Psoas muscle (tissue), 8 donors: Measurements from ENCODE around the gene TBC1D22A. TPM values are rescaled to one million over a fixed set of nuclear protein-coding genes. Genes with fewer than 3 reads are reported as not detected.

Experiments
- ATAC-seq, 4 donors: fragments of 200-7000 bp; cut with Tn5 transposase; one replicate each; pipeline ENCODE4 v1.9.1; 2020; ENCODE audit warnings: moderate library complexity in 3 of 4, mild to moderate bottlenecking in 2 of 4
- DNase-seq, 2 donors: peaks; one replicate each; pipeline ENCODE4 v3.0.0-alpha.2; 2020
- H3K27ac ChIP-seq: fragments of 200-600 bp; one replicate; pipeline ENCODE4 v1.8.0; 2022
- H3K27me3 ChIP-seq, 3 donors: fragments of 200-600 bp in 1 of 3; one replicate each; pipeline versions ENCODE4 v1.6.1 to v1.8.0; 2013 to 2022; ENCODE audit warnings: low read length in 2 of 3, mild to moderate bottlenecking in 2 of 3, moderate library complexity in 1 of 3; ENCODE audit not compliant: insufficient read depth in 3 of 3
- H3K36me3 ChIP-seq, 2 donors: fragments of 200-600 bp in 1 of 2; one replicate each; pipeline versions ENCODE4 v1.6.1 to v1.8.0; 2013 to 2022; ENCODE audit warnings: low read depth in 1 of 2, mild to moderate bottlenecking in 1 of 2, moderate library complexity in 1 of 2; ENCODE audit not compliant: insufficient read depth in 1 of 2
- H3K4me1 ChIP-seq: fragments of 200-600 bp; one replicate; pipeline ENCODE4 v1.8.0; 2022
- H3K4me3 ChIP-seq: fragments of 200-600 bp; one replicate; pipeline ENCODE4 v1.8.0; 2022; ENCODE audit warnings: mild to moderate bottlenecking
- H3K9me3 ChIP-seq: fragments of 200-600 bp; one replicate; pipeline ENCODE4 v1.8.0; 2022
- CTCF ChIP-seq: fragments of 200-600 bp; IDR thresholded peaks from one replicate; pipeline ENCODE4 v1.8.0; 2022; ENCODE audit warnings: antibody characterized with exemption
- WGBS, 3 donors: extraction: QIAGEN DNeasy Blood & Tissue Kit; methylation state at CpG; one replicate each; pipeline versions ENCODE4 v1.1.6 to v1.1.7; 2013; 5-methylcytosine and 5-hydroxymethylcytosine counted together
- intact Hi-C, 2 donors: fragments of 100-400 bp; cut with DNase I; formaldehyde crosslinking; loops; one replicate each; pipeline versions ENCODE4 v1.11.0 to v1.14.2; 2022
- polyA plus RNA-seq, 3 donors: library from polyadenylated mRNA; stranded (reverse); fragments of 200-250 nt; gene quantifications; one replicate each; pipeline ENCODE4 v1.2.3, GENCODE V29; 2013
- total RNA-seq, 4 donors: library from RNA; stranded (reverse); fragmentation: NEBNext Ultra II Directional in 2 of 4; extraction: Animal tissue kit (Norgen Biotek cat#: 25700) in 2 of 4; gene quantifications; one replicate each; pipeline versions ENCODE4 v1.2.1 to v1.2.4, GENCODE V29; 2021 to 2023
- donor health status: healthy with polysubstance abuse.
- donor health status: DM: no; HTN: no; CAD: no; lungs with moderate emphysema.
- donor health status: Bipolar disorder and iron deficiency.
- donor health status: healthy.
- donor health status: DM: yes; HTN: yes; CAD: no.
- donor health status: DM: no; HTN: no; CAD: no.
- donor health status: DM: no; HTN: no; CAD: no.
- donor health status: DM: yes; HTN: yes; CAD: no.

TBC1D22A gene
- total and polyA plus RNA-seq, 7 donors, result 11.7 to 25.0 (median 18.9) TPM

- WGBS, 3 donors, result 71 to 81% (median 78%) methylated on average over 10 of the region's 10 CpGs
- intact Hi-C loops, result no loop called here
- DNase-seq (no peak), ATAC-seq (no peak)
- no peaks in the 10 kb centered on the region for H3K36me3 ChIP-seq
- H3K27me3 ChIP-seq, result no peaks in the 10 kb centered on the region
- no peak overlapping the region for H3K27ac ChIP-seq
- no peak for TF ChIP-seq CTCF
- H3K9me3 ChIP-seq, result no peaks in the 10 kb centered on the region
- no peak overlapping the region for H3K4me3 ChIP-seq
- no peaks in the 10 kb centered on the region for H3K4me1 ChIP-seq
Measured at GRCh38 chr22:46812034-46812605, 49.7 kb downstream of the TBC1D22A start.

GRCh38 chr22:46812788-46813187, 50.3 kb downstream of the TBC1D22A start:
- no peak for TF ChIP-seq CTCF

GRCh38 chr22:46813816-46814597, 51.6 kb downstream of the TBC1D22A start:
- Histone ChIP-seq H3K9me3 (no peaks in the 10 kb centered on the region), H3K4me1 (no peaks in the 10 kb centered on the region), H3K36me3 (no peaks in the 10 kb centered on the region), H3K27me3 (no peaks in the 10 kb centered on the region), H3K27ac (no peak overlapping the region), H3K4me3 (no peak overlapping the region)
- no peak for TF ChIP-seq CTCF
- DNase-seq, result no peak
- 78 to 92% (median 87%) methylated on average over 9 of the region's 9 CpGs for WGBS, 3 donors
- ATAC-seq, result no peak
- intact Hi-C loops, result no loop called here

More at GRCh38 chr22:46812788-46813187, 50.3 kb downstream of the TBC1D22A start:
- H3K9me3 ChIP-seq, result no peaks in the 10 kb centered on the region
- WGBS, 3 donors, result 89 to 94% (median 92%) methylated on average over 13 of the region's 13 CpGs
- no peak overlapping the region for H3K27ac ChIP-seq
- H3K4me1 ChIP-seq, result no peaks in the 10 kb centered on the region
- no peak overlapping the region for H3K4me3 ChIP-seq
- DNase-seq (no peak), ATAC-seq (no peak)
- no peaks in the 10 kb centered on the region for H3K27me3 ChIP-seq
- no peaks in the 10 kb centered on the region for H3K36me3 ChIP-seq
- intact Hi-C loops, result no loop called here

GRCh38 chr22:46815132-46815531, 52.7 kb downstream of the TBC1D22A start:
- H3K4me3 ChIP-seq, result no peak overlapping the region
- no peaks in the 10 kb centered on the region for H3K27me3 ChIP-seq
- H3K27ac ChIP-seq, result no peak overlapping the region
- no peaks in the 10 kb centered on the region for H3K4me1 ChIP-seq
- WGBS, 3 donors, result 95 to 96% (median 95%) methylated on average over 12 of the region's 12 CpGs
- no peaks in the 10 kb centered on the region for H3K9me3 ChIP-seq
- intact Hi-C loops, result no loop called here
- DNase-seq (no peak), ATAC-seq (no peak)
- no peaks in the 10 kb centered on the region for H3K36me3 ChIP-seq
- no peak for TF ChIP-seq CTCF
